CD4-positive, CD25-positive, alpha-beta regulatory T cell (primary cell): ENCODE measurements around the gene TRIM32. TPM values are rescaled to one million over a fixed set of nuclear protein-coding genes. Genes with fewer than 3 reads are reported as not detected.

Experiments
- ATAC-seq, 2 donors: fragments of 150-1000 bp; cut with Tn5 transposase; one replicate each; pipeline ENCODE4 v1.10.0; 2021; ENCODE audit warnings: low read depth in 2 of 2, moderate number of reproducible peaks in 2 of 2, moderate library complexity in 1 of 2
- DNase-seq, 3 donors: peaks; one replicate each; pipeline versions ENCODE4 v3.0.0 to v3.0.0-alpha.2; 2012 to 2022; ENCODE audit warnings: mixed read lengths in 1 of 3
- H3K27ac ChIP-seq: one replicate; pipeline ENCODE4 v1.7.0; 2013; ENCODE audit warnings: mild to moderate bottlenecking, low read length; ENCODE audit not compliant: insufficient read depth, poor library complexity, severe bottlenecking
- H3K27me3 ChIP-seq: one replicate; pipeline ENCODE4 v1.7.0; 2013; ENCODE audit warnings: low read length; ENCODE audit not compliant: control insufficient read depth, insufficient read depth
- H3K36me3 ChIP-seq: one replicate; pipeline ENCODE4 v1.7.0; 2013; ENCODE audit warnings: mild to moderate bottlenecking, low read length, moderate library complexity; ENCODE audit not compliant: control insufficient read depth, insufficient read depth
- H3K4me1 ChIP-seq: 2 replicates; pipeline ENCODE4 v1.7.0; 2013; ENCODE audit warnings: mild to moderate bottlenecking, low read length; ENCODE audit not compliant: insufficient read depth, control insufficient read depth, poor library complexity, severe bottlenecking
- H3K4me3 ChIP-seq: one replicate; pipeline ENCODE4 v1.7.0; 2013; ENCODE audit warnings: low read depth, mild to moderate bottlenecking, low read length, moderate library complexity
- H3K9me3 ChIP-seq, 2 experiments: 1 replicate in 1 of 2; 2 replicates in 1 of 2; pipeline ENCODE4 v1.7.0; 2013; ENCODE audit warnings: low read length in 2 of 2, mild to moderate bottlenecking in 1 of 2, moderate library complexity in 1 of 2; ENCODE audit not compliant: control insufficient read depth in 2 of 2
- H3K27ac Mint-ChIP-seq, 3 donors: one replicate each; pipeline ENCODE4 v1.8.0; 2020 to 2022; ENCODE audit warnings: mild to moderate bottlenecking in 3 of 3, mixed read lengths in 3 of 3, moderate library complexity in 2 of 3
- H3K27me3 Mint-ChIP-seq: one replicate; pipeline ENCODE4 v1.8.0; 2022; ENCODE audit warnings: mild to moderate bottlenecking, mixed read lengths
- H3K36me3 Mint-ChIP-seq: one replicate; pipeline ENCODE4 v1.8.0; 2020; ENCODE audit warnings: mixed read lengths
- H3K4me1 Mint-ChIP-seq, 4 donors: one replicate each; pipeline ENCODE4 v1.8.0; 2020 to 2022; ENCODE audit warnings: mixed read lengths in 4 of 4, mild to moderate bottlenecking in 1 of 4
- H3K4me3 Mint-ChIP-seq, 4 donors: one replicate each; pipeline ENCODE4 v1.8.0; 2020 to 2022; ENCODE audit warnings: mild to moderate bottlenecking in 4 of 4, mixed read lengths in 4 of 4, moderate library complexity in 3 of 4
- H3K9me3 Mint-ChIP-seq, 7 donors: one replicate each; pipeline ENCODE4 v1.8.0; 2020 to 2022; ENCODE audit warnings: mixed read lengths in 7 of 7, mild to moderate bottlenecking in 3 of 7, moderate library complexity in 2 of 7
- polyA plus RNA-seq, 4 donors: library from polyadenylated mRNA; unstranded; fragments of 300-500 nt; fragmentation: Illumina TruSeq; gene quantifications; one replicate each; pipeline ENCODE4 v1.2.3, GENCODE V29; 2021
- total RNA-seq: library from RNA; stranded (reverse); gene quantifications from one replicate; pipeline ENCODE4 v1.2.3, GENCODE V29; 2022

TRIM32 gene
- 19.9 TPM for total RNA-seq
- polyA plus RNA-seq = 10 to 100 TPM; 24.1 to 37.5 (median 35.2) TPM

- H3K27me3 Mint-ChIP-seq = no peaks in the 10 kb centered on the region
- peak within 1 kb of the TSS; percentile 93 to 94 (median 94) for H3K27ac Mint-ChIP-seq
- H3K36me3 Mint-ChIP-seq = peaks cover 3% of the 10 kb centered on the region
- peaks cover 0 to 3% (median 0%) of the 10 kb centered on the region in 7 donors for H3K9me3 Mint-ChIP-seq
- H3K27me3 ChIP-seq = no peaks in the 10 kb centered on the region
- DNase-seq (peak; percentile 86 to 93 (median 92)), ATAC-seq (peak; percentile 93 to 97)
- no peaks in the 10 kb centered on the region for H3K36me3 ChIP-seq
- peaks cover 64% of the 10 kb centered on the region for H3K4me1 ChIP-seq
- peaks cover 54 to 76% (median 64%) of the 10 kb centered on the region in 4 donors for H3K4me1 Mint-ChIP-seq
- peak within 1 kb of the TSS; percentile 44 for H3K27ac ChIP-seq
- peak within 1 kb of the TSS; percentile 88 for H3K4me3 ChIP-seq
- H3K4me3 Mint-ChIP-seq = peak within 1 kb of the TSS; percentile 94 to 97 (median 95)
- H3K9me3 ChIP-seq = no peaks in the 10 kb centered on the region
Observed at GRCh38 chr9:116687074-116687753, at the start of gene TRIM32. TRIM32 (plus strand) TSS chr9:116687305; CDS start chr9:116697743, 10,438 bp downstream.

DNA sequence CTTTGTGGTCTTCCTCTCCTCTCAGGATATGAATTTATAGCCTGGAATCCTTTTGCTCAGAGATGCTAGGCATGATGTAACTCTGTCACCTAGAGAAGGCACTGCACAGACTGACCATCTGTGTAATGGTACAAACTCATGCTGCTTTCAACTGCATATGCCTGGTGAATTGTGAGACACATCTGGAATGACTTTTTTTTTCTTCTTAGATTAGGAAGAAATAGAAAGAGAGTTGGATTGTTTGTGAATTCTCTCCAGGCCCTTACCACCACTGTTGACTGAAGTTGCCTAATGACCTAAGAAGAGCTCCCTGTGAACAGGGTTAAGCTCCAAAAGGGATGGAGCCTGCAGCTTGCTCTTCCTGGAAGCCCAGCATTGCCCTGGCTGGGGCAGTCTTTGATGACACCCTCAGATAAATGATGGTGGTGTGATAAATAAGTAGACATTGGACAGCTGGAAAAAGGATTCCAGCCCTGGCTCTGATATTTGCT, 47.8 kb upstream of the TRIM32 start:
- Histone ChIP-seq H3K36me3 (no peaks in the 10 kb centered on the region), H3K4me3 (no peak overlapping the region), H3K4me1 (no peaks in the 10 kb centered on the region), H3K27ac (no peak overlapping the region), H3K27me3 (no peaks in the 10 kb centered on the region), H3K9me3 (no peaks in the 10 kb centered on the region)
- no peak overlapping the region for H3K27ac Mint-ChIP-seq
- peaks cover 28% of the 10 kb centered on the region for H3K36me3 Mint-ChIP-seq
- no peaks in the 10 kb centered on the region for H3K27me3 Mint-ChIP-seq
- DNase-seq (no peak), ATAC-seq (no peak)
- H3K9me3 Mint-ChIP-seq = peaks cover 0 to 4% (median 0%) of the 10 kb centered on the region in 7 donors
- H3K4me1 Mint-ChIP-seq = no peaks in the 10 kb centered on the region
- no peak overlapping the region for H3K4me3 Mint-ChIP-seq

DNA sequence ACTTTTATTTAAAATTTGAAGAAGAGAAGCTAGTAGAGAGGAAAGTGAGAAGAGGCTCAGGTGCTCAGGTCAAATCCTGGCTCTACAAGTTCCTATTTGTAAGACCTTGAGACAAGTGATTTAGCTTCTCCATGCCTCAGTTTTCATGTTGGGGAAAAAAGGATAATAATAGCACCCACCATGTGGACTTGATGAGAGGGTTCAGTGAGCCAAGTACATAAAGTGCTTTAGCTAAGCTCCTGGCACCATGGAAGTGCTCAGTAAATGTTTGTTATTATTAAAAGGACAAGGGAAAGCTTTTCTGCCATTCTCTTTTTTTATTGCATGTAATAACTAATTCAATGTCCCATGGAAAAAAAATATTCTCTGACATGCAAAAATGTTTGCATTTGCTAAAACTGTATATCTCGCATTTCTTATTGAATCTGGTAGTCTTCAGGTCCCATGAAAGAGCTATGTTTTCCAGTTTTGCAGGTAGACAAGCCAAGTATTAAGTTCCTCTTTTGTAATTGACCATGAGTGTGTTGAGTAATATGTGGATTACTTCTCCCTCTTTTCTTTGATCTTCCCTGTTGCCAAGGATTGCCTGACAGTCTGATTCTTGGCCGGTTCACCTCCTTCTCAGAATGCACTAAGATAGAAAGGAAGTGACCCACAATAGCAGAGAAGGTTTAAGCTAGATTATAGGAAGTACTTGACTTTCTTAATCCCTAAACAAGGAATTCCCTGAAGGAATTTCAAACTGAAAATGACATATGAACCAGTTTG, 45.6 kb upstream of the TRIM32 start:
- H3K36me3 Mint-ChIP-seq = peaks cover 28% of the 10 kb centered on the region
- Histone ChIP-seq H3K4me3 (no peak overlapping the region), H3K4me1 (no peaks in the 10 kb centered on the region), H3K27me3 (no peaks in the 10 kb centered on the region), H3K27ac (no peak overlapping the region), H3K9me3 (no peaks in the 10 kb centered on the region), H3K36me3 (no peaks in the 10 kb centered on the region)
- no peaks in the 10 kb centered on the region for H3K9me3 Mint-ChIP-seq
- no peaks in the 10 kb centered on the region for H3K4me1 Mint-ChIP-seq
- ATAC-seq (no peak), DNase-seq (no peak)
- no peak overlapping the region for H3K4me3 Mint-ChIP-seq
- no peak overlapping the region for H3K27ac Mint-ChIP-seq
- H3K27me3 Mint-ChIP-seq = no peaks in the 10 kb centered on the region

- no peaks in the 10 kb centered on the region for H3K36me3 ChIP-seq
- H3K27ac ChIP-seq = no peak overlapping the region
- Mint-ChIP-seq H3K4me1 (no peaks in the 10 kb centered on the region), H3K36me3 (peaks cover 22% of the 10 kb centered on the region), H3K4me3 (no peak overlapping the region), H3K9me3 (no peaks in the 10 kb centered on the region), H3K27me3 (no peaks in the 10 kb centered on the region), H3K27ac (no peak overlapping the region)
- no peaks in the 10 kb centered on the region for H3K27me3 ChIP-seq
- no peak for DNase-seq
- H3K9me3 ChIP-seq = no peaks in the 10 kb centered on the region
- ATAC-seq = no peak
- H3K4me3 ChIP-seq = no peak overlapping the region
- no peaks in the 10 kb centered on the region for H3K4me1 ChIP-seq
Observed at GRCh38 chr9:116643691-116644090, 43.4 kb upstream of the TRIM32 start.

- Mint-ChIP-seq H3K4me3 (no peak overlapping the region), H3K36me3 (peaks cover 19% of the 10 kb centered on the region), H3K4me1 (no peaks in the 10 kb centered on the region), H3K9me3 (no peaks in the 10 kb centered on the region), H3K27ac (no peak overlapping the region), H3K27me3 (no peaks in the 10 kb centered on the region)
- H3K4me3 ChIP-seq = no peak overlapping the region
- DNase-seq = no peak
- H3K4me1 ChIP-seq = no peaks in the 10 kb centered on the region
- no peaks in the 10 kb centered on the region for H3K9me3 ChIP-seq
- H3K27me3 ChIP-seq = no peaks in the 10 kb centered on the region
- no peaks in the 10 kb centered on the region for H3K36me3 ChIP-seq
- ATAC-seq = no peak
- no peak overlapping the region for H3K27ac ChIP-seq
Observed at GRCh38 chr9:116644091-116644688, 42.9 kb upstream of the TRIM32 start.

GRCh38 chr9:116646661-116647514, 40.2 kb upstream of the TRIM32 start:
- H3K4me3 Mint-ChIP-seq = no peak overlapping the region
- no peak overlapping the region for H3K27ac Mint-ChIP-seq
- Histone ChIP-seq H3K4me3 (no peak overlapping the region), H3K27ac (no peak overlapping the region), H3K9me3 (no peaks in the 10 kb centered on the region), H3K36me3 (peaks cover 3% of the 10 kb centered on the region), H3K27me3 (no peaks in the 10 kb centered on the region), H3K4me1 (no peaks in the 10 kb centered on the region)
- no peaks in the 10 kb centered on the region for H3K4me1 Mint-ChIP-seq
- no peaks in the 10 kb centered on the region for H3K27me3 Mint-ChIP-seq
- H3K9me3 Mint-ChIP-seq = no peaks in the 10 kb centered on the region
- peak in 1 of 3 donors; percentile 22 for DNase-seq
- H3K36me3 Mint-ChIP-seq = peaks cover 28% of the 10 kb centered on the region
- no peak for ATAC-seq

GRCh38 chr9:116647515-116647809, 39.6 kb upstream of the TRIM32 start:
- H3K27me3 Mint-ChIP-seq = no peaks in the 10 kb centered on the region
- H3K4me3 ChIP-seq = no peak overlapping the region
- no peaks in the 10 kb centered on the region for H3K9me3 Mint-ChIP-seq
- no peaks in the 10 kb centered on the region for H3K4me1 Mint-ChIP-seq
- no peaks in the 10 kb centered on the region for H3K9me3 ChIP-seq
- H3K4me3 Mint-ChIP-seq = no peak overlapping the region
- H3K27ac Mint-ChIP-seq = no peak overlapping the region
- no peak for ATAC-seq
- H3K4me1 ChIP-seq = no peaks in the 10 kb centered on the region
- no peak overlapping the region for H3K27ac ChIP-seq
- H3K36me3 Mint-ChIP-seq = peaks cover 25% of the 10 kb centered on the region
- peaks cover 3% of the 10 kb centered on the region for H3K36me3 ChIP-seq
- no peak for DNase-seq
- no peaks in the 10 kb centered on the region for H3K27me3 ChIP-seq
